ENCODE results near the gene F8A3.
"Not testable (repeated sequence)": the region's sequence is repeated elsewhere in the genome, so short reads cannot be mapped to it uniquely, and the experiment has no call there.

DNA sequence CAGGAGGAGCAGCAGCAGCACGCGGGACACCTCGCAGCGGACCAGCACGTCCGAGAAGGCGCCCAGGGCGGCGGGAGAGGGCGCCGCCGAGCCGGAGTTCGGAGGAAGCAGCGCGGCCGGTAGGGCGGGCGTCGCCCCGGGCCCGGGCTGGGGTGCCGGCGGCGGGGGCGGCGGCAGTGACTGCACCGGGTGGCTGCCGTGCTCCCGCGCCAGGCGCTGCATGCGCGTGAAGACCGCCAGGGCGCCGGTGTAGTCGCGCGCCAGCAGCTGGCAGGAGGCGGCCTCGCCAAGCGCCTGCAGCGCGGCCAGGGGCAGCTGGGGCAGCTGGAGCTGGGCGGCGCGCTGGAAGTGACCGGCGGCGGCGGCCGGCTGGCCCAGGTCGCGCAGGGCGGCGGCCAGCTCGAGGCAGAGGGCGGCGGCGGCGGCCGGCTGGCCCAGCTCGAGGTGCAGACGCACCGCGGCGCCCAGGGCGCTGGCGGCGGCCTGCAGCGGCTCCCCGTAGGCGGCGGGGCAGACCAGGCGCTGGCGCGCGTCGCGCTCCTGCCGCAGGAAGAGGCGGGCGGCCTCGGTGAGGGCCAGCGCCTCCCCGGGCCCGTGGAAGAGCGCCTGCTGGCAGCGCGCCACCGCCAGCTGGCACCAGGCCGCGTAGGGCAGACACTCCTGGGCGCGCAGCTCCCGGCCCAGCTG lies 516 bp downstream of the F8A3 start:
- TF ChIP-seq, protein P1, sequence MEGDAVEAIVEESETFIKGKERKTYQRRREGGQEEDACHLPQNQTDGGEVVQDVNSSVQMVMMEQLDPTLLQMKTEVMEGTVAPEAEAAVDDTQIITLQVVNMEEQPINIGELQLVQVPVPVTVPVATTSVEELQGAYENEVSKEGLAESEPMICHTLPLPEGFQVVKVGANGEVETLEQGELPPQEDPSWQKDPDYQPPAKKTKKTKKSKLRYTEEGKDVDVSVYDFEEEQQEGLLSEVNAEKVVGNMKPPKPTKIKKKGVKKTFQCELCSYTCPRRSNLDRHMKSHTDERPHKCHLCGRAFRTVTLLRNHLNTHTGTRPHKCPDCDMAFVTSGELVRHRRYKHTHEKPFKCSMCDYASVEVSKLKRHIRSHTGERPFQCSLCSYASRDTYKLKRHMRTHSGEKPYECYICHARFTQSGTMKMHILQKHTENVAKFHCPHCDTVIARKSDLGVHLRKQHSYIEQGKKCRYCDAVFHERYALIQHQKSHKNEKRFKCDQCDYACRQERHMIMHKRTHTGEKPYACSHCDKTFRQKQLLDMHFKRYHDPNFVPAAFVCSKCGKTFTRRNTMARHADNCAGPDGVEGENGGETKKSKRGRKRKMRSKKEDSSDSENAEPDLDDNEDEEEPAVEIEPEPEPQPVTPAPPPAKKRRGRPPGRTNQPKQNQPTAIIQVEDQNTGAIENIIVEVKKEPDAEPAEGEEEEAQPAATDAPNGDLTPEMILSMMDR (IDR thresholded peaks at IDR 0.05) = not testable (repeated sequence)
- not testable (repeated sequence) for TF ChIP-seq EZH2 (IDR thresholded peaks at IDR 0.05; ENCODE audit: borderline replicate concordance, insufficient read depth, low read depth, low read length, poor library complexity, severe bottlenecking)

All from B cell (primary cell).